CD8-positive, alpha-beta memory T cell (primary cell): ENCODE data around the gene CAPN15. TPM values are rescaled to one million over a fixed set of nuclear protein-coding genes. Genes with fewer than 3 reads are reported as not detected.

Source experiments
- CTCF ChIA-PET: fragments of 350-600 bp; sonication (Branson Sonifier 250); formaldehyde crosslinking; loops from one replicate; lab custom pipeline; 2021; ENCODE audit warnings: antibody characterized with exemption; lab: Charles Lee
- POLR2A ChIA-PET: fragments of 350-600 bp; sonication (Branson Sonifier 250); formaldehyde crosslinking; loops from one replicate; lab custom pipeline; 2021; ENCODE audit warnings: antibody characterized with exemption; lab: Charles Lee
- DNase-seq, 5 donors: peaks; one replicate each; pipeline versions ENCODE4 v3.0.0 to v3.0.0-alpha.2; 2020 to 2022; ENCODE audit warnings: mixed read lengths in 1 of 5
- H3K27ac ChIP-seq: one replicate; pipeline ENCODE4 v1.7.0; 2013; ENCODE audit warnings: low read depth, mild to moderate bottlenecking, low read length, moderate library complexity
- H3K27me3 ChIP-seq: 2 replicates; pipeline ENCODE4 v1.7.0; 2013; ENCODE audit warnings: low read length, mild to moderate bottlenecking; ENCODE audit not compliant: insufficient read depth, poor library complexity, severe bottlenecking
- H3K36me3 ChIP-seq: 2 replicates; pipeline ENCODE4 v1.7.0; 2013; ENCODE audit warnings: mild to moderate bottlenecking, low read length, moderate library complexity; ENCODE audit not compliant: insufficient read depth
- H3K4me1 ChIP-seq: 2 replicates; pipeline ENCODE4 v1.7.0; 2013; ENCODE audit warnings: mild to moderate bottlenecking, low read length, moderate library complexity; ENCODE audit not compliant: insufficient read depth
- H3K4me3 ChIP-seq: 2 replicates; pipeline ENCODE4 v1.7.0; 2013; ENCODE audit warnings: mild to moderate bottlenecking, low read length
- H3K9me3 ChIP-seq: 2 replicates; pipeline ENCODE4 v1.7.0; 2013; ENCODE audit warnings: mild to moderate bottlenecking, low read length
- H3K27ac Mint-ChIP-seq, 8 donors: one replicate each; pipeline ENCODE4 v1.8.0; 2020 to 2021; ENCODE audit warnings: mixed read lengths in 8 of 8, mild to moderate bottlenecking in 6 of 8, inconsistent platforms in 3 of 8, moderate library complexity in 3 of 8
- H3K27me3 Mint-ChIP-seq, 2 donors: one replicate each; pipeline ENCODE4 v1.8.0; 2020 to 2021; ENCODE audit warnings: mixed read lengths in 2 of 2, mild to moderate bottlenecking in 1 of 2, moderate library complexity in 1 of 2
- H3K36me3 Mint-ChIP-seq, 3 donors: one replicate each; pipeline ENCODE4 v1.8.0; 2020 to 2021; ENCODE audit warnings: mixed read lengths in 3 of 3, inconsistent platforms in 1 of 3, mild to moderate bottlenecking in 1 of 3
- H3K4me1 Mint-ChIP-seq, 3 donors: one replicate each; pipeline ENCODE4 v1.8.0; 2020 to 2021; ENCODE audit warnings: mixed read lengths in 3 of 3, inconsistent platforms in 1 of 3, mild to moderate bottlenecking in 1 of 3
- H3K4me3 Mint-ChIP-seq, 7 donors: one replicate each; pipeline ENCODE4 v1.8.0; 2020 to 2021; ENCODE audit warnings: mixed read lengths in 7 of 7, mild to moderate bottlenecking in 6 of 7, moderate library complexity in 4 of 7, inconsistent platforms in 2 of 7
- H3K9me3 Mint-ChIP-seq, 5 donors: one replicate each; pipeline ENCODE4 v1.8.0; 2020 to 2022; ENCODE audit warnings: mixed read lengths in 5 of 5, mild to moderate bottlenecking in 3 of 5, moderate library complexity in 2 of 5, inconsistent platforms in 1 of 5
- polyA plus RNA-seq: library from polyadenylated mRNA; unstranded; fragments of 300-500 nt; fragmentation: Illumina TruSeq; gene quantifications from one replicate; pipeline ENCODE4 v1.2.3, GENCODE V29; 2021
- total RNA-seq, 2 experiments: library from RNA; stranded (reverse); gene quantifications; one replicate each; pipeline ENCODE4 v1.2.3, GENCODE V29; 2021

CAPN15 gene
- total and polyA plus RNA-seq, 3 experiments from 2014 or later = 15.5 to 98.6 (median 91.9) TPM

- H3K4me1 ChIP-seq = peaks cover 21% of the 10 kb centered on the region
- no peaks in the 10 kb centered on the region for H3K36me3 ChIP-seq
- ChIA-PET POLR2A (no interaction called here), CTCF (no interaction called here)
- H3K36me3 Mint-ChIP-seq = no peaks in the 10 kb centered on the region
- H3K9me3 ChIP-seq = no peaks in the 10 kb centered on the region
- no peak overlapping the region for H3K4me3 ChIP-seq
- peak overlapping the region in 1 of 8 donors; percentile 45 for H3K27ac Mint-ChIP-seq
- DNase-seq = no peak
- H3K4me3 Mint-ChIP-seq = no peak overlapping the region
- no peaks in the 10 kb centered on the region for H3K9me3 Mint-ChIP-seq
- peaks cover 8 to 10% (median 10%) of the 10 kb centered on the region in 3 donors for H3K4me1 Mint-ChIP-seq
- peaks cover 11% of the 10 kb centered on the region for H3K27me3 ChIP-seq
- no peak overlapping the region for H3K27ac ChIP-seq
- H3K27me3 Mint-ChIP-seq = peaks cover 3 to 6% of the 10 kb centered on the region in 2 donors
Measured at GRCh38 chr16:563072-563644, 35.6 kb downstream of the CAPN15 start.

GRCh38 chr16:564690-565418 lies 37.3 kb downstream of the CAPN15 start:
- CTCF ChIA-PET = no interaction called here
- H3K36me3 Mint-ChIP-seq = no peaks in the 10 kb centered on the region
- Histone ChIP-seq H3K4me1 (peaks cover 34% of the 10 kb centered on the region), H3K27me3 (peaks cover 3% of the 10 kb centered on the region), H3K4me3 (no peak overlapping the region), H3K9me3 (no peaks in the 10 kb centered on the region), H3K36me3 (no peaks in the 10 kb centered on the region), H3K27ac (no peak overlapping the region)
- H3K4me1 Mint-ChIP-seq = peaks cover 15 to 17% (median 17%) of the 10 kb centered on the region in 3 donors
- H3K27me3 Mint-ChIP-seq = peaks cover 0 to 2% of the 10 kb centered on the region in 2 donors
- H3K9me3 Mint-ChIP-seq = no peaks in the 10 kb centered on the region
- POLR2A ChIA-PET = no interaction called here
- DNase-seq = no peak
- H3K4me3 Mint-ChIP-seq = no peak overlapping the region
- H3K27ac Mint-ChIP-seq = no peak overlapping the region

DNA sequence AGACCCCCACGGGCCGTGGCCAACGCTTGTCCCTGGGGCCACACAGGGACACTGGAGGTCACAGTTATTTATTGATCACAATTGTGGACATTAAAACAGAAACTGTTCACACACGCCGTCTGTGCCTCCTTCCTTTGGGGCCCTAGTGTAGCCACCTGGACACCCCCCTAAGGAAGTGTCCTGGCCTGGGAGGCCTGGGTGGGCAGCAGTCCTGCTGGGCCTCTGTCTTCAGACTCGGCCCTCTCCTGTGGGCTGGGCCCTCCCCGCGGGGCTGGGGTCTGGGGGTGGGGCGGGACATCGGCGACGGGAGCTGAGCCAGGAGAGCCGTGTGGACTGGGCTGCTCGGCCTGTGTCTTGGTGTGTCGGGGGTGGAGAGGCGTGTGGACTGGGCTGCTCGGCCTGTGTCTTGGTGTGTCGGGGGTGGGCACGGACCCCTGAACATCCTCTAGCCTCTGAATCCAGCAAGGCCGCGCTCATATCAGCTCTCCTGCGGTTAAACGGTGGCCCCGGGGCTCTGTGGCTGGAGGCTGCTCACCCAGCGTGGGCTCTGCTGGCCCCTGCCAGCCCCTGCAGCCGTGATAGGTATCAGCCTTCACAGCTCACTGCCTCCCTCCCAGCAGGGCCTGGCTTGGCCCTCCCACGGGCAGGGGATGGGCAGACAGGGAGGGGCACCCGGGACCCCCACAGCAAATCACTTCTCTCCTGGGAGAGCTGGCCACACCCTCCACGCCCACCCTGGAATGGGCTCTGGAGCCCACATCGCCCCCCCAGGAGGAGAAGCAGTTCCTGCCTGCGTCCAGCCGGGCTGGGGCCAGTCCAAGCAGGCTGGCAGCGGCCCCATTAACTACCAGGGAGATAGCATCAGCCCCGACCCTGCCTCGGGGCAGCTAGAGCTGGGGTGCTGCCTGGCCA lies 38.2 kb downstream of the CAPN15 start:
- no peak overlapping the region for H3K4me3 Mint-ChIP-seq
- H3K4me1 Mint-ChIP-seq = peaks cover 17 to 23% (median 22%) of the 10 kb centered on the region in 3 donors
- Histone ChIP-seq H3K27me3 (peaks cover 3% of the 10 kb centered on the region), H3K4me3 (no peak overlapping the region), H3K36me3 (no peaks in the 10 kb centered on the region), H3K27ac (peak overlapping the region; percentile 75), H3K4me1 (peaks cover 36% of the 10 kb centered on the region), H3K9me3 (no peaks in the 10 kb centered on the region)
- H3K27me3 Mint-ChIP-seq = peaks cover 0 to 2% of the 10 kb centered on the region in 2 donors
- DNase-seq = no peak
- peaks cover 0 to 1% (median 0%) of the 10 kb centered on the region in 3 donors for H3K36me3 Mint-ChIP-seq
- H3K9me3 Mint-ChIP-seq = peaks cover 0 to under 1% (median 0%) of the 10 kb centered on the region in 5 donors
- H3K27ac Mint-ChIP-seq = no peak overlapping the region
- ChIA-PET POLR2A (no interaction called here), CTCF (no interaction called here)

GRCh38 chr16:566475-567372 lies 39.2 kb downstream of the CAPN15 start, which contains the start of gene NHLRC4:
TSS of gene NHLRC4 (plus strand) at chr16:567005. CDS start at chr16:568048, 1,043 bp downstream.
- Mint-ChIP-seq H3K27me3 (peaks cover 0 to 2% of the 10 kb centered on the region in 2 donors), H3K4me3 (peak within 1 kb of the TSS; percentile 29 to 85 (median 59)), H3K4me1 (peaks cover 27 to 33% (median 33%) of the 10 kb centered on the region in 3 donors), H3K27ac (peak within 1 kb of the TSS; percentile 41 to 83 (median 65)), H3K9me3 (peaks cover 0 to 4% (median 0%) of the 10 kb centered on the region in 5 donors), H3K36me3 (peaks cover 0 to 1% (median 0%) of the 10 kb centered on the region in 3 donors)
- peak within 1 kb of the TSS; percentile 75 for H3K27ac ChIP-seq
- H3K4me3 ChIP-seq = peak within 1 kb of the TSS; percentile 47
- CTCF ChIA-PET = no interaction called here
- H3K9me3 ChIP-seq = no peaks in the 10 kb centered on the region
- POLR2A ChIA-PET = interaction anchor here (0.6 to 1.0 kb wide), 2 partner anchors 70 to 1791 kb away, joined by 3 to 4 read pairs; no protein-coding TSS in a partner anchor
- H3K4me1 ChIP-seq = peaks cover 41% of the 10 kb centered on the region
- DNase-seq = peak in 4 of 5 donors; percentile 12 to 60 (median 38)
- no peaks in the 10 kb centered on the region for H3K27me3 ChIP-seq
- H3K36me3 ChIP-seq = no peaks in the 10 kb centered on the region

GRCh38 chr16:567373-568256 lies 40.1 kb downstream of the CAPN15 start:
- peaks cover 41% of the 10 kb centered on the region for H3K4me1 ChIP-seq
- H3K9me3 ChIP-seq = no peaks in the 10 kb centered on the region
- peaks cover 30 to 37% (median 36%) of the 10 kb centered on the region in 3 donors for H3K4me1 Mint-ChIP-seq
- peak overlapping the region; percentile 75 for H3K27ac ChIP-seq
- peak overlapping the region; percentile 47 for H3K4me3 ChIP-seq
- CTCF ChIA-PET = no interaction called here
- peak overlapping the region; percentile 29 to 82 (median 59) for H3K4me3 Mint-ChIP-seq
- peak overlapping the region in 7 of 8 donors; percentile 10 to 83 (median 62) for H3K27ac Mint-ChIP-seq
- peaks cover 0 to 2% of the 10 kb centered on the region in 2 donors for H3K27me3 Mint-ChIP-seq
- peaks cover 0 to 4% (median 0%) of the 10 kb centered on the region in 3 donors for H3K36me3 Mint-ChIP-seq
- H3K27me3 ChIP-seq = no peaks in the 10 kb centered on the region
- POLR2A ChIA-PET = interaction anchor here (0.6 to 1.0 kb wide), 2 partner anchors 69 to 1790 kb away, joined by 3 to 4 read pairs; no protein-coding TSS in a partner anchor
- H3K9me3 Mint-ChIP-seq = peaks cover 0 to 4% (median 0%) of the 10 kb centered on the region in 5 donors
- H3K36me3 ChIP-seq = no peaks in the 10 kb centered on the region
- no peak for DNase-seq

GRCh38 chr16:568401-569258 lies 41.1 kb downstream of the CAPN15 start:
- no peaks in the 10 kb centered on the region for H3K9me3 ChIP-seq
- no peaks in the 10 kb centered on the region for H3K36me3 ChIP-seq
- peaks cover 41% of the 10 kb centered on the region for H3K4me1 ChIP-seq
- H3K9me3 Mint-ChIP-seq = peaks cover 0 to 4% (median 0%) of the 10 kb centered on the region in 5 donors
- H3K27ac ChIP-seq = peak overlapping the region; percentile 76
- H3K27me3 ChIP-seq = no peaks in the 10 kb centered on the region
- POLR2A ChIA-PET = no interaction called here
- no peak for DNase-seq
- H3K36me3 Mint-ChIP-seq = peaks cover 0 to 4% (median 0%) of the 10 kb centered on the region in 3 donors
- peaks cover 30 to 37% (median 36%) of the 10 kb centered on the region in 3 donors for H3K4me1 Mint-ChIP-seq
- peak overlapping the region; percentile 72 for H3K4me3 ChIP-seq
- peak overlapping the region; percentile 72 to 91 (median 81) for H3K4me3 Mint-ChIP-seq
- H3K27me3 Mint-ChIP-seq = peaks cover 0 to 2% of the 10 kb centered on the region in 2 donors
- CTCF ChIA-PET = no interaction called here
- H3K27ac Mint-ChIP-seq = peak overlapping the region; percentile 67 to 96 (median 86)
